HG02884 (cell line): ENCODE measurements around the gene FMN2.
"Not testable (repeated sequence)": the region's sequence is repeated elsewhere in the genome, so short reads cannot be mapped to it uniquely, and the experiment has no call there.

ENCODE experiments used
- ATAC-seq: cut with Tn5 transposase; IDR thresholded peaks from one replicate; pipeline ENCODE4 v1.9.1; 2021; ENCODE audit warnings: mild to moderate bottlenecking, moderate library complexity; ENCODE audit not compliant: unreplicated experiment

The FMN2 gene

GRCh38 chr1:240295811-240296210 is 204.1 kb downstream of the FMN2 start:
- no peak for ATAC-seq

DNA sequence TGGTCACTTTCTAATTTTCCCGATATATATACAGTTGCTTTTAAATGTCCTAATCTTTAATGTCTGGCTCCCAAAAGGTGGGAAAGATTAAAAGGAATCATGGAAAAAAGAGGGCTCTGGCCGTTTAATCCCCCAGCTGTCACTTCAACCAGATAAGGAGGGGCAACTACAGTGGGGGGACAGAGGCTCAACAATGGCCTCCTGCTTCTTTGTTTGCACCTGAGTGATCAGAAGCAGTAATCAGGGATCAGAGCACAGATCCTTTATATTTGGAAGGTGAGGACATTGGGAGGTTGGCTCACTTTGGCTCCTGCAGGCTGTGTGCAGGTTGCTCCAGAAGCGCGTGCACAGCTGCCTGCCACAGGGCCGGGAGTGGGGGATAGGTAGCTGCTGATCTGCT is 212.8 kb downstream of the FMN2 start:
- ATAC-seq, result no peak

GRCh38 chr1:240306673-240307072 is 215.0 kb downstream of the FMN2 start:
- ATAC-seq, result no peak

- ATAC-seq, result no peak
These were observed 216.4 kb downstream of the FMN2 start for GRCh38 chr1:240308096-240308495.

DNA sequence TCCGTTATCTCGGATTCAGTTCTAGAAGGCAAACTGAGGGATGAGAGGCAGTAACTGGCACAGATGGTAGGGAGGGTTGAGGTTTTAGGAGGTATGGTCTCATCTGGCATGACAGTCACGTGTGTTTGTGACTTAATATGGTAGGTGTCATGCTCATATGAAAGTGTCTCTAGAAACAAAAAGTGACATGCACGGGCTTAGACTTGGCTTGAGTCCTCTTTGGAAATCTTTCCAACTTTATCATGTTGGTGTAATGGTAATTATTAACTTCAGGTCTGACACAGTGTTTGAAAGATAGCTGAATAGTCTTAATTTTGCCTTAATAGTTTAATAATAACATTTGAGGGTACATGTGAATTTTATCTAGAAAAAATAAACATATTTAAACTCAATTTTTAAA is 218.1 kb downstream of the FMN2 start:
- ATAC-seq, result no peak

- no peak for ATAC-seq
These were observed 218.7 kb downstream of the FMN2 start for GRCh38 chr1:240310226-240310925.

GRCh38 chr1:240312872-240313271 is 221.2 kb downstream of the FMN2 start:
- no peak for ATAC-seq

- no peak for ATAC-seq
These were observed 223.4 kb downstream of the FMN2 start for GRCh38 chr1:240314845-240315801.

DNA sequence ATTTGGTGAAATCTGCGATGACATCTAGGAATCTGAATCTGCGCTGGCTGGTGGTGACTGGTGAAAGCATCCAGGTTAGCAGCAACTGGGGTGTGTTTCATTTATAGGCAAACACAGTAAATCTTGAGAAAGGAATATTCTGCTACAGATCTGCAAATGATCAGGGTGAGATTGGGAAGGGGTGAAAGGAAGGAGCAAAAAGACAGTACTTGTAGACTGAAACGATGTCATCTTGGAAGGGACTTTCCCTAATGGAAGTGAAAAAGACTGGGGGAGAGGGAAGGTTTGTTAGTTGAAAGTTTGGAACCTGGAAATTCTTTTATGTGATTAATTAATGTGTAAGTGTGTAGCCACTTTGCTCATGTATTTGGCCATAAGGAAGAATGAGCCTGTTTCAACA is 228.3 kb downstream of the FMN2 start:
- no peak for ATAC-seq

DNA sequence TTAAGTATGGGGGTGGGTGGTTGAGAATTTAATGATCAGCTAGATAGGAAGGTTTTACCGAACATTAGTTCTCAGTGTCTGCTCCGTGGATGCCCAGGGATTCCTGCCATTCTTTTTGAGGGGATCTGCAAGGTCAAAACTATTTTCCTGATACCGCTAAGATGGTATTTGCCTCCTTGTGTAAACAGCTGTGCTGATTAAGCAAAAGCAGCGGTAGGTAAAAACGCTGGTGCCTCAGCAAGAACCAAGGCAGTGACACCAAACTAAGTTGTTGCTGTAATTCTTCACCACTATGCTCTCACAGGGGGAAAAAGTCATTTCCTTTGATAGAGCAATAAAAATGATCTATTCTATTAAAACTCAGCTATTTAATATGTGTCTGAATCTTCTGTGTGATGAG is 229.0 kb downstream of the FMN2 start:
- ATAC-seq, result no peak

DNA sequence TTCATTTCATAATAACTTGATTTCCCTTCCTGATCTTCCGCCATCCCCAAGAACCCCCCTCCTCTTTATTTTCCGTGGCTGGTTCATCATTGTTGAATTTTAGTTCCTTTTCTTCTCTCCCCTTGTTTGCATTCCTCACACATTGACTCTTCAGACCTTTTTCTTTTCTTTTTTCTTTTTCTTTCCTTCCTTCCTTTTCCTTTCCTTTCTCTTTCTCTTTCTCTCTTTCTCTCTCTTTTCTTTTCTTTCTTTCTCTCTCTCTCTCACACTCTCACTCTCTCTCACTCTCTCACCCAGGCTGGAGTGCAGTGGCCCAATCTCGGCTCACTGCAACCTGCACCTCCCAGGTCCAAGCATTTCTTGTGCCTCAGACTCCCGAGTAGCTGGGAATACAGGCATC is 231.3 kb downstream of the FMN2 start:
- ATAC-seq, result no peak

DNA sequence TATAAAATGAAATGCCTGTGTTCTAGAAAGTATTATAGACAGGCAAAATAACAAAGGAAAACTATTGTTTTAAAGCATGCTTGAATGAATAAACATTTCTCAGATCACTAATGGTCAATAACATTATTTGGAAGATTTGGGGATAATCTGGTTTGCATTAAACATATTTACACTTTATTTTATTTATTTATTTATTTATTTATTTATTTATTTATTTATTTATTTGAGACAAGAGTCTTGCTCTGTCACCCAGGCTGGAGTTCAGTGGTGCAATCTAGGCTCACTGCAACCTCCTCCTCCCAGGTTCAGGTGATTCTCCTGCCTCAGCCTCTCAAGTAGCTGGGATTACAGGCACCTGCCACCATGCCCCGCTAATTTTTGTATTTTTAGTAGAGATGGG is 236.7 kb downstream of the FMN2 start:
- not testable (repeated sequence) for ATAC-seq

GRCh38 chr1:240329443-240329842 is 237.8 kb downstream of the FMN2 start:
- ATAC-seq, result no peak

DNA sequence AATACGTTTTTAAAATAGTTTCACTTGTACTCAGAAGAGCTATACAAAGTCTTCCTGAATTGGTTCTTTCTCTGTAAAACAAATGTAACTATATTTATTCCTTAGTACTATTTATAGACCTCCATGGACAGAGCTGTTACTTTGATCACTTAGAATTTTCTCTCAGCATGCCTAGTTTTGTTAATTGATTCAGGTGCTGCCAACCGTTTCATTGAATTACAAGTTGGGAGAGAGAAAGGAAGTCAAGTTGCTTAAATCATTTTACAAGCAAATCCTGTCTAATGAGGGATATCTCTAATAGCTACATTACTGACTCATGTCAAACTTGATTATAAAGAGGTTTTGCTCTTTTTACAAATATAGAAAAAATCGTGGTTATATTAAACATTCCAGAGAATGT is 241.0 kb downstream of the FMN2 start:
- ATAC-seq, result no peak

GRCh38 chr1:240337781-240338180 is 246.1 kb downstream of the FMN2 start:
- ATAC-seq, result no peak

GRCh38 chr1:240338837-240339236 is 247.2 kb downstream of the FMN2 start:
- no peak for ATAC-seq

GRCh38 chr1:240341365-240342250 is 249.9 kb downstream of the FMN2 start:
- ATAC-seq, result no peak

DNA sequence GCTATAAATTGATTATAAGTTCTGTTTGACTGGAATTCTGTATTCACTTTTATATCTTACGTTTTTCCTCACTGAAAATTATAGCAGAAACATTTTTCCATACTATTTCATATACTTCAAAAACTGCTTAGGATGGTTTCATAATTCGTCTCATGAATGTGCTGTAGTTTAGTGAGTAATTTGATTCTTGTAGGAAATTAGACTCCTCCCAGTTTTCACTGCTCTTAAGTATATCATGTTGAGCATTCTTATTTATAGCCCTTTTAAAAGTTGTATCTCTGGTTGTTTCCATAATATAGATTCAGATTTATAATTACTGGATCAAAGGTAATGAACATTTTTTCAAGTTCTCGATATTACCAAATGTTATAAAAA is 250.6 kb downstream of the FMN2 start:
- ATAC-seq, result no peak

GRCh38 chr1:240343045-240343444 is 251.4 kb downstream of the FMN2 start:
- no peak for ATAC-seq

- no peak for ATAC-seq
These were observed 252.3 kb downstream of the FMN2 start for GRCh38 chr1:240343966-240344365.

- ATAC-seq, result no peak
These were observed 253.2 kb downstream of the FMN2 start for GRCh38 chr1:240344918-240345317.
